Thoracic aorta (tissue), 2 donors: ENCODE measurements around the gene AOC2. TPM values are rescaled to one million over a fixed set of nuclear protein-coding genes. Genes with fewer than 3 reads are reported as not detected.

Experiments
- ATAC-seq: fragments of 150-250 bp; one replicate; pipeline ENCODE4 v1.8.0; 2017; ENCODE audit warnings: low read depth; ENCODE audit not compliant: insufficient number of reproducible peaks, low FRiP score
- DNase-seq: peaks from one replicate; pipeline ENCODE4 v3.0.0-alpha.2; 2020; ENCODE audit warnings: low spot score
- H3K27ac ChIP-seq, 2 donors: fragments of 200-600 bp; sonication (generic); 1 replicate in 1 of 2; 2 replicates in 1 of 2; pipeline ENCODE4 v1.5.1; 2016; ENCODE audit warnings: mild to moderate bottlenecking in 2 of 2, moderate library complexity in 2 of 2
- H3K27me3 ChIP-seq: fragments of 200-600 bp; sonication (generic); replicated peaks from 2 replicates; pipeline ENCODE4 v1.6.0; 2016; ENCODE audit warnings: mild to moderate bottlenecking; ENCODE audit not compliant: insufficient read depth
- H3K36me3 ChIP-seq: fragments of 200-600 bp; sonication (generic); one replicate; pipeline ENCODE4 v1.5.1; 2016
- H3K4me1 ChIP-seq, 2 donors: fragments of 200-600 bp; sonication (generic); 1 replicate in 1 of 2; 2 replicates in 1 of 2; pipeline versions ENCODE4 v1.5.1 to v1.6.0; 2016; ENCODE audit warnings: low read depth in 2 of 2, mild to moderate bottlenecking in 1 of 2; ENCODE audit not compliant: control insufficient read depth in 1 of 2
- H3K4me3 ChIP-seq: fragments of 200-600 bp; sonication (generic); 2 replicates; pipeline ENCODE4 v1.5.1; 2016; ENCODE audit warnings: mild to moderate bottlenecking
- H3K9me3 ChIP-seq: fragments of 200-600 bp; sonication (generic); 2 replicates; pipeline ENCODE4 v1.5.1; 2016
- CTCF ChIP-seq: fragments of 200-600 bp; sonication (generic); IDR thresholded peaks from one replicate; pipeline ENCODE4 v1.5.1; 2019; ENCODE audit warnings: antibody characterized with exemption
- total RNA-seq, 2 donors: library from RNA; depleted of rRNA; stranded (reverse); fragments of >200 nt; gene quantifications; one replicate each; pipeline versions ENCODE4 v1.1.0 to v1.2.3, GENCODE V29; 2016

AOC2 gene
- 1 to 10 TPM in 1 of 2 donors, under 1 TPM in 1; 0.68 to 2.8 TPM for total RNA-seq

- H3K27ac ChIP-seq, result peak within 1 kb of the TSS in 1 of 2 donors; percentile 16
- H3K4me1 ChIP-seq, result peaks cover 0 to 13% of the 10 kb centered on the region in 2 donors
- DNase-seq (no peak), ATAC-seq (no peak)
- H3K36me3 ChIP-seq, result peaks cover 45% of the 10 kb centered on the region
- H3K4me3 ChIP-seq, result no peak within 1 kb of the TSS
- no peak for TF ChIP-seq CTCF
- H3K9me3 ChIP-seq, result no peaks in the 10 kb centered on the region
- no peaks in the 10 kb centered on the region for H3K27me3 ChIP-seq
Observed at GRCh38 chr17:42844271-42844670, at the start of gene AOC2. AOC2 (plus strand) TSS chr17:42844580; CDS start chr17:42844627, 47 bp downstream.

- no peak overlapping the region for H3K4me3 ChIP-seq
- H3K27me3 ChIP-seq, result no peaks in the 10 kb centered on the region
- H3K9me3 ChIP-seq, result no peaks in the 10 kb centered on the region
- no peak overlapping the region for H3K27ac ChIP-seq
- ATAC-seq (no peak), DNase-seq (no peak)
- TF ChIP-seq CTCF, result no peak
- H3K36me3 ChIP-seq, result peaks cover 6% of the 10 kb centered on the region
- H3K4me1 ChIP-seq, result peaks cover 10 to 22% of the 10 kb centered on the region in 2 donors
Observed at GRCh38 chr17:42795061-42795460, 49.3 kb upstream of the AOC2 start.

GRCh38 chr17:42795465-42795864, 48.9 kb upstream of the AOC2 start:
- Histone ChIP-seq H3K9me3 (no peaks in the 10 kb centered on the region), H3K27me3 (no peaks in the 10 kb centered on the region), H3K36me3 (peaks cover 6% of the 10 kb centered on the region), H3K4me3 (no peak overlapping the region), H3K4me1 (peaks cover 10 to 22% of the 10 kb centered on the region in 2 donors), H3K27ac (no peak overlapping the region)
- ATAC-seq (no peak), DNase-seq (no peak)
- TF ChIP-seq CTCF, result no peak

- H3K4me3 ChIP-seq, result no peak overlapping the region
- ATAC-seq, result no peak
- H3K36me3 ChIP-seq, result peaks cover 6% of the 10 kb centered on the region
- H3K27me3 ChIP-seq, result no peaks in the 10 kb centered on the region
- no peak for TF ChIP-seq CTCF
- no peak overlapping the region for H3K27ac ChIP-seq
- H3K4me1 ChIP-seq, result peaks cover 10 to 22% of the 10 kb centered on the region in 2 donors
- no peak for DNase-seq
- H3K9me3 ChIP-seq, result no peaks in the 10 kb centered on the region
Observed at GRCh38 chr17:42796066-42796758, 48.2 kb upstream of the AOC2 start.

- Histone ChIP-seq H3K36me3 (peaks cover 6% of the 10 kb centered on the region), H3K4me3 (peak overlapping the region; percentile 94), H3K4me1 (peaks cover 10 to 22% of the 10 kb centered on the region in 2 donors), H3K27ac (no peak overlapping the region), H3K27me3 (no peaks in the 10 kb centered on the region), H3K9me3 (no peaks in the 10 kb centered on the region)
- ATAC-seq (no peak), DNase-seq (no peak)
- TF ChIP-seq CTCF, result no peak
Observed at GRCh38 chr17:42797067-42798007, 47.0 kb upstream of the AOC2 start.
